Osteoblast (primary cell): ENCODE data around the gene OR4F6. TPM values are rescaled to one million over a fixed set of nuclear protein-coding genes. Genes with fewer than 3 reads are reported as not detected.
"Not testable (repeated sequence)": the region's sequence is repeated elsewhere in the genome, so short reads cannot be mapped to it uniquely, and the experiment has no call there.

Experiments used
- DNase-seq: peaks from one replicate; pipeline ENCODE4 v3.0.0; 2011; ENCODE audit warnings: low spot score, mixed read lengths; ENCODE audit not compliant: insufficient read length; ENCODE audit errors: missing footprints
- H2AFZ ChIP-seq: 2 replicates; pipeline ENCODE4 v1.6.0; 2011; ENCODE audit warnings: mild to moderate bottlenecking, low read length
- H3K27ac ChIP-seq: 2 replicates; pipeline ENCODE4 v1.5.1; 2011; ENCODE audit warnings: mild to moderate bottlenecking, low read depth, low read length, moderate library complexity
- H3K27me3 ChIP-seq: 2 replicates; pipeline ENCODE4 v1.6.0; 2012; ENCODE audit warnings: mild to moderate bottlenecking, control low read depth, inconsistent platforms, low read length, moderate library complexity; ENCODE audit not compliant: insufficient read depth
- H3K36me3 ChIP-seq: 2 replicates; pipeline ENCODE4 v1.5.1; 2011; ENCODE audit warnings: mild to moderate bottlenecking, low read length, control low read depth, moderate library complexity; ENCODE audit not compliant: insufficient read depth
- H3K4me1 ChIP-seq: 2 replicates; pipeline ENCODE4 v1.5.1; 2011; ENCODE audit warnings: mild to moderate bottlenecking, low read length, control low read depth, moderate library complexity; ENCODE audit not compliant: insufficient read depth
- H3K4me2 ChIP-seq: 2 replicates; pipeline ENCODE4 v1.6.0; 2011; ENCODE audit warnings: mild to moderate bottlenecking, low read length; ENCODE audit not compliant: insufficient read depth
- H3K4me3 ChIP-seq: fragments of 200-600 bp; sonication (generic); 3 replicates; pipeline ENCODE4 v1.5.1; 2012; ENCODE audit warnings: mild to moderate bottlenecking, low read length, inconsistent platforms; ENCODE audit not compliant: insufficient read depth
- H3K79me2 ChIP-seq: 2 replicates; pipeline ENCODE4 v1.6.0; 2012; ENCODE audit warnings: mild to moderate bottlenecking, low read length, control low read depth, inconsistent platforms; ENCODE audit not compliant: insufficient read depth
- H3K9me3 ChIP-seq: 2 replicates; pipeline ENCODE4 v1.5.1; 2011; ENCODE audit warnings: low read depth, low read length, control low read depth
- H4K20me1 ChIP-seq: 2 replicates; pipeline ENCODE4 v1.6.0; 2012; ENCODE audit warnings: mild to moderate bottlenecking, low read length, control low read depth; ENCODE audit not compliant: insufficient read depth
- CTCF ChIP-seq: IDR thresholded peaks from 2 replicates; pipeline ENCODE4 v1.5.1; 2011; ENCODE audit warnings: mild to moderate bottlenecking, low read depth, low read length, moderate library complexity; ENCODE audit errors: extremely low read depth
- total RNA-seq: library from RNA; depleted of rRNA; stranded (reverse); fragments of >200 nt; gene quantifications from 2 replicates; pipeline ENCODE4 v1.2.3, GENCODE V29; 2012

Gene OR4F6
- total RNA-seq, 1 donor: not detected

GRCh38 chr15:101781928-101782327 lies 21.4 kb upstream of the OR4F6 start:
- Histone ChIP-seq H3K4me2 (no peak overlapping the region), H4K20me1 (no peaks in the 10 kb centered on the region), H3K27me3 (peaks cover 3% of the 10 kb centered on the region), H3K4me1 (no peaks in the 10 kb centered on the region), H2AFZ (no peak overlapping the region), H3K36me3 (no peaks in the 10 kb centered on the region), H3K4me3 (no peak overlapping the region), H3K9me3 (no peaks in the 10 kb centered on the region), H3K27ac (no peak overlapping the region), H3K79me2 (no peaks in the 10 kb centered on the region)
- no peak for DNase-seq
- TF ChIP-seq CTCF: no peak

DNA sequence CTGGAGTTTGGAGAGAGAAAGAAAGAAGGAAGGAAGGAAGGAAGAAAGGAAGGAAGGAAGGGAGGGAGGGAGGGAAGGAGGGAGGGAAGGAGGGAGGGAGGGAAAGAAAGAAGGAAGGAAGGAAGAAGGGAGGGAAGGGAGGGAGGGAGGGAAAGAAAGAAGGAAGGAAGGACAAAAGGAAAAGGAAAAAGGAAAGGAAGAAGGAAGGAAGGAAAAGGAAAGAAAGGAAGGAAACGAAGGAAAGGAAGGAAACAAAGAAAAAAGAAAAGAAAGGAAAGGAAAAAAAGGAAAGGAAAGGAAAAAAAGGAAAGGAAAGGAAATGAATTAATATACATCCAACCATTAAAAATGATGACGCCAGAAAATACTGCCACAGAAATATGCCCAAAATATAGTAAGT lies 18.7 kb upstream of the OR4F6 start:
- Histone ChIP-seq H4K20me1 (no peaks in the 10 kb centered on the region), H3K36me3 (no peaks in the 10 kb centered on the region), H2AFZ (no peak overlapping the region), H3K4me1 (no peaks in the 10 kb centered on the region), H3K79me2 (no peaks in the 10 kb centered on the region), H3K4me3 (no peak overlapping the region), H3K9me3 (no peaks in the 10 kb centered on the region), H3K27ac (no peak overlapping the region), H3K4me2 (no peak overlapping the region), H3K27me3 (no peaks in the 10 kb centered on the region)
- TF ChIP-seq CTCF: no peak
- no peak for DNase-seq

- not testable (repeated sequence) for H3K4me1 ChIP-seq, H3K4me2 ChIP-seq, H3K9me3 ChIP-seq, H3K27me3 ChIP-seq, H3K36me3 ChIP-seq, H2AFZ ChIP-seq, H3K4me3 ChIP-seq, H3K79me2 ChIP-seq, H3K27ac ChIP-seq, DNase-seq, H4K20me1 ChIP-seq
These were observed 16.9 kb upstream of the OR4F6 start for GRCh38 chr15:101786422-101786821.

DNA sequence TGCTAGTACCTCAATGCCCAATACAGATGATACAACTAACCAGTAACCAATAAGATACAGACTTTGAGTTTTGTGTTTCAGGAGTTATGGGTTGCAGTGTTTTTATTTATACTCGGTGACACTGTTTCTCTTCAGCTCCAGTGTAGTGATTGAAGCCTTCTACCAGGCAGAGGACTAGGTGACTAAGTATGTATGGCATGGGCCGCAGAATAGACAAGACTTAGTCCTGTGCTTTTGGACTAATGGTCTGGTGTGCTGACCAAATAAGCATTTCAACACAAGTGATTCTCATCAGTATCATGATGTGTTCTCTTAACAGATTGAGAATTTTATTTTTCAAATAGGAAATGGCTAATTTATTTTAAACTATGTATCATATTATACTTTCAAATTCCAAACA lies 15.3 kb upstream of the OR4F6 start:
- not testable (repeated sequence) for DNase-seq, H4K20me1 ChIP-seq, H3K9me3 ChIP-seq

DNA sequence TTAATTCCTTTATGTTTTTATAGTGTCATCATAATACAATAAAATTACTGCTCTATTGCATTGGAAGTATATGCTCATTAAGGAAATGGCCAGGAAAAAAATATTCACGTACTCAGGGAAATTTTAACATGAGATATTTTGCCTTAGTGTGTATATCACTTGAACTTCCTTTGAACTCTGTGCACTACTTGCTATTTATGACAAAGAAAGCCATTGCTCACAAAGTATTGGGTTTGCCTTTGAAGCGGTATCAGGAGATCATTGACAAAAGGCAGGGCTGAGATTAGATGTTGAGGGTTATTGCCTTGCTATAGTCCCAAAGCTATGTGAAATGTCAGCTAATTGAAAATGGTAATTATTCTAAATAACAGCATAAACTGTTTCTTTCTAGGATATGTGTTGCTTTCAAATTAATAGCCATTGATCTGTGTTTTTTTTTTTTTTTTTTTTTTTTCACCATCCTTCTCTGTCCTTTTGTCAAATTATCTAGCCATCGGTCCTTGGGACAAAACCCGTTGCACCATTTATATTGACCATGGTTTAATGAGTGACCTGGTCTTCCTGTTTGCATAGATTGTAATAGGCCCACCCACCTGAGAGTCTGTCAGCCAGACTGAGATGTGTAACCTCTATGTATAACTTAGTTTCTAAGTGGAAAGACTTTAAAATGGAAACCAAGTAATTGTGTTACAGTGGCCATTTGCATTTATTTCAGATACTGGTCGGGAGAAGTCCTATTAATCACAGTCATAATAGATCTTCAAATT lies 14.6 kb upstream of the OR4F6 start:
- H3K27me3 ChIP-seq, H2AFZ ChIP-seq, H3K9me3 ChIP-seq, H3K4me1 ChIP-seq, H3K27ac ChIP-seq, H3K36me3 ChIP-seq, H3K4me2 ChIP-seq, H3K79me2 ChIP-seq, H4K20me1 ChIP-seq, H3K4me3 ChIP-seq, DNase-seq: not testable (repeated sequence)

More for the DNA sequence above, 15.3 kb upstream of the OR4F6 start:
- not testable (repeated sequence) for H3K27me3 ChIP-seq, H3K4me1 ChIP-seq, H3K27ac ChIP-seq, H3K36me3 ChIP-seq, H2AFZ ChIP-seq, H3K79me2 ChIP-seq, H3K4me2 ChIP-seq, H3K4me3 ChIP-seq

GRCh38 chr15:101790748-101791147 lies 12.6 kb upstream of the OR4F6 start:
- not testable (repeated sequence) for H3K4me3 ChIP-seq, DNase-seq, H3K27ac ChIP-seq, H3K4me2 ChIP-seq, H3K36me3 ChIP-seq, H2AFZ ChIP-seq, H3K4me1 ChIP-seq, H3K9me3 ChIP-seq, H4K20me1 ChIP-seq, H3K79me2 ChIP-seq, H3K27me3 ChIP-seq

DNA sequence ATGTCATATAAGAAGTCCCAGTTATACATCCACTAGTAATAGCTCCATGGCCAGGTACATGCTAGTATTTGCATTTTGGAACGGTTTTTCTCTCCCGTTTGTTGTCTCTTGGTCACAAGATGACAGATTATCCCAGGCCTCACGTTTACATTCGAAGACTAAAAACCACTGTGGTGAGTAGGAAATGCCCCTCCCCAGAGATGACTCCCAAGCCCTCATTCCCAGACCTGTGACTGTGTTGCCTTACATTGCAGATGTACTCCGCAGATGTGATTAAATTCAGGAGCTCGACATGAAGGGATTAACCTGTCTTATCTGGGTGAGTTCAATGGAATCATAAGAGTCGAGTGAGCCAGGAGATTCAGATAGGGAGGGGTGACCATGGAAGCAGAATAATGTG lies 9.3 kb upstream of the OR4F6 start:
- H2AFZ ChIP-seq, DNase-seq, H3K27me3 ChIP-seq, H3K9me3 ChIP-seq, H3K4me2 ChIP-seq, H3K36me3 ChIP-seq, H3K79me2 ChIP-seq, H3K27ac ChIP-seq, H3K4me3 ChIP-seq, H3K4me1 ChIP-seq, H4K20me1 ChIP-seq: not testable (repeated sequence)
